Epithelial cell of proximal tubule (primary cell): ENCODE results near the gene LIX1. TPM values are rescaled to one million over a fixed set of nuclear protein-coding genes. Genes with fewer than 3 reads are reported as not detected.

Experiments
- DNase-seq: peaks from one replicate; pipeline ENCODE4 v3.0.0-alpha.2; 2011; ENCODE audit warnings: low read depth
- H3K4me3 ChIP-seq: 2 replicates; pipeline ENCODE4 v1.5.1; 2011; ENCODE audit warnings: low read depth, mild to moderate bottlenecking, low read length
- total RNA-seq: library from RNA; depleted of rRNA; stranded (reverse); fragments of >200 nt; gene quantifications from 2 replicates; pipeline ENCODE4 v1.2.3, GENCODE V29; 2015
- TF ChIP-seq, protein P1 (sequence below): conservative IDR thresholded peaks from 2 replicates; pipeline ENCODE4 v1.5.1; 2012; ENCODE audit warnings: low read depth, mild to moderate bottlenecking, low read length

The LIX1 gene
- total RNA-seq, 1 donor from 2014 or later, result 0.12 TPM

DNA sequence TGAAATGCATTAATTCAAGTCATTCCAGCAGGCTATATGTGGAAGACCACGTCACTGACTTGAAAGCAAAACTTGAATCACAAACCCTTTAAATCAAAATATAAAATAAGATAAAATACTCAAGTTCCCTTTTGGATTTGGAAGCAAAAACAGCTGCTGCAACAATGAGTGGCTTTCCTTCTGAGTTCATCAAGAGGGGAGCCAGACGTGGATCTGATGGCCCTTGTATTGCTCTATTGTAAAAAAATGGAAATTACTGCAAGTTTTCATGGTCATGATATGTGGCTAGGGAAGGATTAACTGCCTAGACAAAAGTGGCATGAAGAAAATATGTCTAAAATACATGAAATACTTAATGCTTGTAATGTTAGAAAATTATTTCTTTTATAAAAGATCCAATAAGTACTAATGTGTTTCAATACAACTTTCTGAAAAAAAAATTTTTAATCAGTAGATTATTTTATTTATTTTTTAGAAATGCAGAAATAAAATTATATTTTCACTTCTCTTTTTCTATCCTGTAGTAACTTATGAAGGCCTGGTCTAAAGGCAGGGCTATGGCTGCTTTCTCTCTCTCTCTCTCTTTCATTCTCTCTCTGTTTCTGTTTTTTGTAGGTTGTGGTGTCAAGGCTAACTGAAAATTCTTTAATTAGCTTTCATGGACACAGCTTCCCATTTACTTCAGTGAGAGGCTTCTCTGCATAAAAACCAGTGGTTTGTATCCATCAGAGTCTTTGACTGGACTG lies 24.0 kb downstream of the LIX1 start:
- TF ChIP-seq, protein P1, sequence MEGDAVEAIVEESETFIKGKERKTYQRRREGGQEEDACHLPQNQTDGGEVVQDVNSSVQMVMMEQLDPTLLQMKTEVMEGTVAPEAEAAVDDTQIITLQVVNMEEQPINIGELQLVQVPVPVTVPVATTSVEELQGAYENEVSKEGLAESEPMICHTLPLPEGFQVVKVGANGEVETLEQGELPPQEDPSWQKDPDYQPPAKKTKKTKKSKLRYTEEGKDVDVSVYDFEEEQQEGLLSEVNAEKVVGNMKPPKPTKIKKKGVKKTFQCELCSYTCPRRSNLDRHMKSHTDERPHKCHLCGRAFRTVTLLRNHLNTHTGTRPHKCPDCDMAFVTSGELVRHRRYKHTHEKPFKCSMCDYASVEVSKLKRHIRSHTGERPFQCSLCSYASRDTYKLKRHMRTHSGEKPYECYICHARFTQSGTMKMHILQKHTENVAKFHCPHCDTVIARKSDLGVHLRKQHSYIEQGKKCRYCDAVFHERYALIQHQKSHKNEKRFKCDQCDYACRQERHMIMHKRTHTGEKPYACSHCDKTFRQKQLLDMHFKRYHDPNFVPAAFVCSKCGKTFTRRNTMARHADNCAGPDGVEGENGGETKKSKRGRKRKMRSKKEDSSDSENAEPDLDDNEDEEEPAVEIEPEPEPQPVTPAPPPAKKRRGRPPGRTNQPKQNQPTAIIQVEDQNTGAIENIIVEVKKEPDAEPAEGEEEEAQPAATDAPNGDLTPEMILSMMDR, result no peak
- no peak overlapping the region for H3K4me3 ChIP-seq
- DNase-seq, result no peak

DNA sequence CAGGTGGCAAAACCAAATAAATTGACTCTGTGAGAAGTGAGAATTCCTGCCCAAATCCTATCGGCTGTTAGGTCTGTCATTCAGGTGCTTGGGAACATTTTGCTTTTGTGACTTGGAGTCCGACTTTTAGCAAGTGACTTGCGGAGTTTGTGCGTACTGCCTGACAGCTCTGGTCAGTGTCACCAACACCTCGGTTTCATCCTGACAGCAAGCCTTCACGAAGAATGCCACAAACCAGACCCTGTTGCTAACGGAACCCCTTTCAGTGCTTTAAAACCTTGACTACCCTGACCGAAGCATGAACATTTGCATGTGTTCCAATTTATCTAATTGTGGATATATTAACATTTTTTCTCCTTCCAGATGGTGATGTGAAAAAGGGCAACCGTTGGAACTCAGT lies 26.5 kb downstream of the LIX1 start:
- H3K4me3 ChIP-seq, result no peak overlapping the region
- TF ChIP-seq, protein P1, result no peak
- DNase-seq, result no peak

DNA sequence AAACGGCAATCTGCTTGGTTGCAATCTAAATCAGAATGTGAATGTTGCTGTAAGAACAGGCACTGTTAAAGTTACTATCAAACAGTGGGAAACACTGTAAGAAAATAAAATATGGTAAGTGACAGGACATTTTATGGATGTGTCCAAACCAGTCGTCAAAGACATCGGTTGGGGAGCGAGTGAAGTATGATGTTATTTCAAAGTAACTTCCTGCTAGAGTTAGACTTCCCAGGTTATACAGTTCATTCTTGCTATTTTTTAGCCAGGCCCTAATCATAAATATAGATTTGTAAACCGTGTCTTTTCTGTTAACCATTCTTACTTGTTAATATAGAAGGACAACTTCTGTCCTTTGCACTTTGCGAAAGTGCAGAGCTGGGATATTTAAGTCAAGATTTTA lies 30.2 kb downstream of the LIX1 start:
- no peak for DNase-seq
- no peak overlapping the region for H3K4me3 ChIP-seq
- TF ChIP-seq, protein P1, result no peak

DNA sequence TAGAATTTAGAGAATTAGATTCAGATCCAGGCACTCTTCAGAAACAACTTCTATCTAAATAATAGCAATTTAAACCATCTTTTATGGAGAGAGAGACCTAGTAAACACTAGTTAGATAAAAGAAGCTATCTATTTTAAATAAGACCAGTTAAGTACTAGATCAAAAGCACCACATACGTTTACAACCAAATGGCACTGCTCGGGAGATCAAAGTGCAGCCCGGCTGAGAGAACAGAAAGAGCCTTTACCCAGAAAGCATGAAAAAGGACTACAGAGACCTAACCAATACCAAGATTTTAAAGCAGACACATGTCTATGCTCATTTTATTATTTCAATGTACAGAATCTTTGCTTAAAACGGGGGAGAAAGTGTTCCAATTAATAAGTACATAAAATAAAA lies 30.8 kb downstream of the LIX1 start:
- TF ChIP-seq, protein P1, result no peak
- DNase-seq, result no peak
- no peak overlapping the region for H3K4me3 ChIP-seq

GRCh38 chr5:97111004-97111403 lies 31.4 kb downstream of the LIX1 start:
- TF ChIP-seq, protein P1, result no peak
- H3K4me3 ChIP-seq, result no peak overlapping the region
- no peak for DNase-seq

DNA sequence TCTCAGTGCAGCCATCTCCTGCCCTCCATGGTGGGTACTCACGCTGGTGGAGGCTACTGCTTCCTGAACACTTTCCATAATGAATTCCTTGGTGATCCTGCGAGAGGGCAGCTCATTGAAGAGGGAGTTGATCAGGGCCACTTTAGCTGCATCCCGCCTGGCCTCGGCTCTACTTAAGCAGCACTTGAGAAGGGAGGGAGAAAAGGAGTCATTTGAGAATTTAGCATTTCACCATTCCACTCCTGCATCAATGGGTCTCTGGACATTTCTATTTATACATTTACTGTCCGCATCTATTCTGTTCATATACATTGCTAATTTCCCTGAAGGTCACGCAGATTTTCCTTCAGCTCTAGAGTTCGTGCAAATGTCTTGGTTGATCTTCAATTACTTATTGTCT lies 35.1 kb downstream of the LIX1 start:
- DNase-seq, result no peak
- H3K4me3 ChIP-seq, result no peak overlapping the region
- TF ChIP-seq, protein P1, result no peak

- no peak for DNase-seq
- TF ChIP-seq, protein P1, result no peak
- H3K4me3 ChIP-seq, result no peak overlapping the region
These were observed 36.2 kb downstream of the LIX1 start for GRCh38 chr5:97106216-97106581.
